HUDEP-2 (cell line): ENCODE measurements around the gene GFAP.

Source experiments
- DNase-seq, 76 experiments: peaks; one replicate each; lab custom pipeline; 2025; ENCODE audit not compliant: unreplicated experiment in 76 of 76; lab: John Stamatoyannopoulos, UW

Gene GFAP

DNA sequence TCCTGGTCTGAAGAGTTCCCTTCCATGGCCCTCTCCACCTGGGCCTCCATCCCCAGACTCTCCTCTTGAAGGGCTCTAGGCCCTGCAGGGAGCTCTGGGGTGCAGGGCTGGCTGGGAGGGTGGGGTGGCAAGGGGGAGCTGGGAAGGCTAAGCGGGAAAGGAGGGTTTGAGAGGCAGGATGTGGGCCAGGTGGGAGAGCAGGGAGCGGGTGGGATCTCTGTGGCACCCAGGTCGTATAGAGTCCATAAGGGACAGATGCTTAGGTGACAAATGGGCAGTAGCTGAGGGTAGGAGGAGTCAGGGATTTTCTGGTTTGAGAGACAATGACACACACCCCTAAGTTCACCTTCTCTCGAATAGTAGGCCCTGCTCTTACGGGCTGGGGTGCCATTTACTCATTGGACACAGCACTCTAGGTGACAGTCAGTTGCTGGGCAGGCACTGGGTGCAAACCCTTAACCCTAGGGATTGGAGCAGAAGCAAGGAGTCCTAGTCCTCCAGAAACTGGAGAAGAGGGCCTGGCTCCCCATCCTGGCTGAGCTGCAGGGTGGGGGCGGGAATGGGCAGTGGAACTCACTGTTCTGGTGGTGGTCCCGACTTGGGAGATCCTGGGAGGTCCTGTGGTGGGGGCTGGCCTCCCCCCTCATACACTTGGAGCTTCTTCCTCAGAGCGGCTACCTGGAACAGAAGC lies 16.9 kb upstream of the GFAP start:
- DNase-seq = no peak

DNA sequence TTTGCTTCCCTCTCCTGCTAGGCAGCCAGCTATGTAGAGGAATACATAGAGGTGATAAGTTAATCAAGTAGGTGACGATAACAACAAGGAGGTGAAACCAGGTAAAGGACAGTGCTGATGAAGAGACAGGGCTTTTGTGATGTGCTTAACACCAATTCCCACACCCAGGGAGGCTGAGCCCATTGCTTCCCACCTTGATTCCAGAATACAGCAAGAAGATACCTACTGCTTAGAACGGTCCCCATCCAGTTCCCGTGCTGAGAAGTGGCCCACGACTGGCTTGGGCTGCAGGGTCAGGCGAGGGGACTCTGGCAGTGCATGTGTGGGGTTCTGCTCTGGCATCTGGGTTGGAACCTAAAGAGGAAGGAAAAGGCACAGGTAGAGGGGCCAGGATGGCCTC lies 16.1 kb upstream of the GFAP start:
- DNase-seq = no peak

DNA sequence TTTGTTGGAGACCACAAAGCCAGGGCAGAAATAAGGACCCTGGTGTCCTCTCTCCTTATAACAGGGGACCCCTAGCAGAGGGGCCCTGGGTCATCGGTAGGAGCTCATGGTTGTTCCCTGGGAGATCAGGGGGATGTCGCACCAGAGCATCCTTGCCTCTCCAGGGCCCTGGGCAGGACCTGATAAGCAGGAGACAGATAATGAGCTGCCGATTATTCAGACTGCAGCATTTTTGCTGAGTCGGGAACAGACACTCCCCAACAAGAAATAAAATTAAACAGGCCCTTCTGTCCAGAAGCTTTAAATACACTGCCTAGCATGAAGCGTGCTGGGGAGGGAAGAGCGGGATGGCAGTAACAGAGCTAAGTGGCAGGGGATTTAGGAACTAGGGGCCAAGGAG lies 15.4 kb upstream of the GFAP start:
- DNase-seq = no peak

DNA sequence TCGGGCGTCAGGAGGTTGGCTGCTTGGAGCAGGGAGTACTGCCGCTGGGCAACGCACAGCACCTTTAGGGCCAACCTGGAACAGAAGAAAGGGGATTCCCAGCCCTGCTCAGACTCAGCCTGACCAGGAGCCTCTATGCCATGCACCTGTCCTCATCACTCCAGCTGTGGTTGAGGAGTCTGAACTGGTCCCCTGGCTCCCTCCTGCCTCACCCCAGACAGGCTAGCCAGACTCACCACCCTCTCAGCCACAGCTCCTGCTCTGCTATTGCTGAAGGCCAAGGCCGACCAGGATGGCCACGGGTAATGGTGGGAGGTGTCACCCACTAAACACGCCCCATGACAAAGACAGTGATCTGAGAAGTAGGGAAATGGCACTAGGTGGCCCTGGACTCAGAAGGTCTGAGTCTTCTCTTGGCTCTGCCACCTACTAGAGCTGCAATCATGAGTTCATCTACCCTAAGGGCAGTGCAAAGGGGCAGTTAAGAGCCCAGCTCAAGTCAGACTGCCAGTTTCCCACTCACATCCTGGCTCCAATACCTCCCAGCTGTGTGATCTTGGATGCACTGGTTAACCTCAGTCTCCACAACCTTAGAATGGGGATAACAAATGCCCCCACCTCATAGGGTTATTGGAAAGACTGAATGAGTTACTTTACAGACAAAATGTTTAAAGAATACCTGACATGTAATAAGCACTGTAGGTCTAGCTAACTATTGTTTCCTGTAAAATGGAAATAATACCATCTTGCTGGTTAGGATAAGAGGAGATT lies 13.8 kb upstream of the GFAP start:
- no peak for DNase-seq

DNA sequence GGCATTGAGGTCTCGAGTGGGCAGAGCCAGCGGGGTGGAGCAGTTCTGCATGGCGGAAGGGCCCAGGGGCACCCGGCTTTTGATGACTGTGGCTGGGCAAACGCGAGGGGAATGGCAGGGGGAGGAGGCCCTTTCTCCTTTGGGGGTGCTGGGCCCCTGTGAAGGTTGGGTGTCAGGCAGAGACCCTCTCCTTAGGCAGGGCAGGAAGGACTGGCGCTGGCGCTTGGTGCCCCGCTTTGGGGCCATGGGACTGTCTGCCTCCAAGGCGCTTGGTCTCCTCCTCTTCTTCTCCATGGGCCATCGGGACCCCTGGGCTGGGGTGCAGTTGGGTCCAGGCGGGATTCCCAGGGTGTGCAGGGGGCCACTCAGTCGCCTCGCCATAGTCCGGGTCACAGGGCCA lies 12.8 kb upstream of the GFAP start:
- no peak for DNase-seq

DNA sequence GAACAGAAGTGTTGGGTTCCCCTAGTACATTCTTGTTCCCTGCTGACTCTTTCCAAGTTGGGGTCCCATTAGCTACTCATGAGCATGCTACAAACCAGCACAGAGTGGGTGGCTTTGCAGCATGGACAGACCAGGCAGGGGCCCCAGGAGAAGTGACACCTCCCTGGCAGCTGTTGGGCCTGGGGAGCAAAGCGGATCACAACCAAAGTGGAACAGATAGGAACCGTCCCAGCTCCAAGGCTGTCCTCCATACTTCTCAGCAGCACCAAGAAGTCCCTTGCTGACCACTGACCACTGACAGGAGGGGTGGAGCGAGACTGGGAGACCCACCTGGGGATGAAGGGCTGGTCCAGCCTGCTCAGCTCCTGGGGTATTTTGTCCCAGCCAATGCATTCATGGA lies 12.4 kb upstream of the GFAP start:
- no peak for DNase-seq

DNA sequence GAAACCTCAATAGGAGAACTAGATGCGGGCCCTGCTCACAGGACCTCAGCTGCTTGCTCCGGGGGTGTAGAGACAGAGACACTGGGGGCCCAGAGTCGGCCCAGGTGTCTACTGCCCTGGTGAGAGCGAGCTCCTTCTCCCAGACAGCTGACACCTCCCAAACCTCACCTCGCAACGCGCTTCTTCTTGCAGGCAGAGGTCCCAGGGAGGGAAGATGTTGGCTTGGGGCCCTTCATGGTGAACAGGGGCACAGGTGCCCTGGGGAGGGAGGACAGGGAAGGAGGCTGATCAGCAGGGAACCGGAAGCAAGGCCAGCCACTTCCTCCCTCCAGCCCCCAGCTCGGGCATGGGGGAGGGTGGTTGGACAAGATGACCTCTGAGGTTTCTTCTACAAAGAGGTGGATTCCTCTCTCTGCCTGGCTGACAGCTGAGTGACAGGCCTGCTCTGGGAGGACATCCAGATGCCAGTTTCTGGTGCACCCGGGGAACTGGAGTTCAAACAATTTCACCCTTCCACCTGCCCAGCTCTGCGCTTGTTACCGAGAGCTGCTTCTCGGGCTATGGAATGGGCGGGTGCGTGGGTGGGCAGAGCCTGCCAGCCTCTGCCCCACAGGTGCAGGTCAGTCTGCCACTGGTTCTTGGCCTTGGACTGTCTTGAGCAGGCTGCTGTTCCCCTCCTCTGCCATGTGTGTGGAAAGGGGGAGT lies 11.7 kb upstream of the GFAP start:
- no peak for DNase-seq

DNA sequence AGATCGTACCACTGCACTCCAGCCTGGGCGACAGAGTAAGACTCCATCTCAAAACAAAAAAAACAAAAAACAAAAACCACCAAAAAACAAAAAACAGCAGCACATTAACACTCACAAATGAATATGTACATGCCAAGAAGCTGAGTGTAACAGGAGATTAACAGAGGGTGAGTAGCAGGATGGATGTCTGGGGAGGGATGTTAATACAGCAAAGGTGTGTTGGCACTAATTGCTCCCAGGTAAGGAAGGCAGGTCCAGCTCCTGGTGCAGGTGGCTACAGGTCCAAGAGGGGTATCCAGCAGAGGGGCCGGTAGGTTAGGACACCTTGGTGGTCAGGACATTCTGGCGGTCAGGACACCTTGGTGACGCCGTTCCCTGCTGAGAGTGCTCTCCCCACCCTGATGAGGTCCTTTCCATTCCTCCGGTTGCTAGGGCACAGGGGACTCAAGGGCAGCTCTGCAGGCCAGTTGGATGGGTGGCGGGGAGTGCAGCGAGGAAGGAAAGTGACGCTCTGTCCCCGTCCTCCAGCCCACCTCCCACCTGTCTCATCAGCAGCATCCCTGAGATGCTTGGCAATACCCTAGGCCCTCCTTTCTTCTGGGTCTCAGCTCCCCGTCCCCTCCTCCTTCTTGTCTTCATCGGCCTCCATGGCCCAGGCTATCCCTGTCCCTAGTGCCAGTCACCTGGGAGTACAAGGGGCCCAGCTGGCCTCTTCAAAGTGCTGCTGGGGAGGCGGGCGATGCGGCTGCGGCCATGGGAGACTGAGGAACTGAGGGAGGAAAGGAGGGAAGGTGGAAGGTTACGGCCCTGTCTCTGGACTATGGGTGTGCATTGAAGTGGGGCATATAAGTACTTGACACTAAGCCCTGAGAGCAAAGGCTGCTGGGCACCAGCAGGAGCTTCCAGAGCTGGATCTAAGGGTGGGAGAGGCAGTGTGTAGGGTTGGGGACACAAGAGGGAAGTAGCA lies 10.7 kb upstream of the GFAP start:
- no peak for DNase-seq

DNA sequence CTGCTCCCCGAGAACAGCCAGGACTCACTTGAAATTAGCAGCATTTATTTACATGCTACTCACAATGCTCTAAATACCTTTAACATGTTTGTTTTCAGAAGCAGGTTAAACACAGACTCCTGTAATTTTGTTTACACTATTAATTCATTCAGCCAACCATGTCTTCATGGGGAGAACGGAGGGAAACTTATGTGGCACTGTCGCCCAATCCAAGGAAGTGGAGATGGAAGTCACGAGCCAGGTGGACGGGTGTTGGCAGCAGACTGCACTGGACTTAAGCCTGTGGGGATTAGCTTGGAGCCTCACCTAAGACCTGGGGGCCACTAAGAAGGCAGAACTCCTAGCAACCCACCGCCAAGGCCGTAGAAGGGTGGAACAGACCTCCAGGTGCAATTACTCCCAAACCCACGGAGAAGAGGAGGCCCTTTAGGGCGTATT lies 8.8 kb upstream of the GFAP start:
- DNase-seq = no peak

DNA sequence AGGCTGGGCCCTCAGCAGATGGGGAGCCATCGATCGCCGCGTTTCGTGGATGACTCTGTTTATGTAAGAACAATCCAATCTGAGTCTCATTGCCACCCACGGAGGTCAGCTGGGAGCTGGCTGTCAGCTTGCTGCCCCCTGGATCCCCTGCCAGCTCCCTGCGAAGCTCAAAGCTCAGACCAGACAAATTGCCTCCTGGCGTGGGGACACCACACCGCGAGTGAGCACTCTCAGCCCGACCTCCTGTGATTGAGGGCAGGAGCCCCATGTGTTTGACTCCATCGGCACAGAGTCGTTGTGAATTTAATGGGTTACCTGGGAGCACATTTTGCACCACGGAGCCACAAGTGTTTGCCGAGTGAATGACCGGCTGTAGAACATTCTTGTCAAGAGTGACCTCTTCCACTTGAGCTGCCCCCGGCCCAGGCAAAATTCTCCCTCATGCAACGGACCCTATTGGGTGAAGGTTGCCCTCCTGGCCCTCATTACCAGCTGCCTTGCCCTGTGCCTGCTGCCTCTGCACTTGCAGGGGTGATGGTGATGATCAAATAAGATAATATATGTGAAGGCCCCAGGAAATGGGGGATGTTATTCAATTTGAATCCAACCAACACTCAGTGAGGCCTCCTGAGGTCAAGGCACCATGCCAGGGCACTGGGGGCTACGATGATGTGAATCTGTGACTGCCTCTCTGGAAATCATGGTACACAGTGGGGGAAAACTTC lies 7.6 kb upstream of the GFAP start:
- DNase-seq = no peak

DNA sequence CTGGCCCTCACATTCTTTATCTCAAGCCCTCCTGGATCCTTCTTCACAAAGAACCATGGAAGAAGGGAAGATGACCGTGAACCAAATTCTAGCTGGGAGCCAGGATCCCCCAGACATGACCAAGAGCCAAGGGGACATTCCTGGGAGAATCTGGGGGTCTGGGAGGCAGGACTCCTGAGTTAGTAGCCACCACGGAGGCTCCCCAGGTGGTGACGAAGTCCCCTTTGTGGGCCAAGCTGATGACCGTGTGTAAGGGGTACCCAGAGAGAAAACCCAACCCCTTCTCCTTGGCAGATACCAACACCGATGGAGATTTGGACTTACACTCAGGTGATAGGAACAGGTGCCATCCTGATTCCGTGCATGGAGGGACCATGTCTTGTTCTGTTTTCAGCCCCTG lies 6.8 kb upstream of the GFAP start:
- no peak for DNase-seq

DNA sequence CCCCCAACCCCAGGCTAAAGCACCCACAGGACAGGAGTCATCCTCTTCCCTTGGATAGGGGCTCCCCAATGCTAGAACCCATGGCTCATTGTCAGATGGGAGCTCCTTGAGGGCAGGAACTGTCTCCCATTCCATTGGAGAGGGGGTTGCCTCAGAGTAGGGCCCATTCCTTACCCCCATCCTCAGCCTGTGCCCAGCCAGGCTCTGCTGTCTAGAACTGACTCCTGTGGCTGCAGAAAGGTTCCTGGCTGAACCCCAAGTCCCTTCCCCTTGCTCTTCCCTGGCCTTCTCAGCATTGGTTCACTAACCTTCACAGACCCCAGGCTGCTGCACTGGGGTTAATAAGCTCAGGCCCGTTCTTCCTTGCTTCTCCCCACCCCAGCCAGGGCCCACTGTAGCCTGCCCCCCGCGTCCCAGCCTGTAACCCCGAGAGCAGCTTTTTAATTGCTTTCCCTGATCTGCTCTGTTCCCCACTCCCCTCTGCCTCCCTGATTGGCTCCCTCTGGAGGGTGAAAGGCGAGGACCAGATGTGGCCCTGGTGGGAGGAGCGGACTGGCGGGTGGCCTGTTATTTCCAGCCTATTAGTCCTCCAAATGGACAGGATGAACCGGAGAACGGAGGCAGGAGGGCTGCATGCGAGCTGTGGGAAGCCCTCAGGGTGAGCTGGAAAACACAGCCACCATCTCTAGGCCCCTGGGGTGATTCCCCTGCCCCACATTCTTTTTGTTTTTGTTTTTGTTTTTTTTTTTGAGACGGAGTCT lies 6.0 kb upstream of the GFAP start:
- DNase-seq = no peak

DNA sequence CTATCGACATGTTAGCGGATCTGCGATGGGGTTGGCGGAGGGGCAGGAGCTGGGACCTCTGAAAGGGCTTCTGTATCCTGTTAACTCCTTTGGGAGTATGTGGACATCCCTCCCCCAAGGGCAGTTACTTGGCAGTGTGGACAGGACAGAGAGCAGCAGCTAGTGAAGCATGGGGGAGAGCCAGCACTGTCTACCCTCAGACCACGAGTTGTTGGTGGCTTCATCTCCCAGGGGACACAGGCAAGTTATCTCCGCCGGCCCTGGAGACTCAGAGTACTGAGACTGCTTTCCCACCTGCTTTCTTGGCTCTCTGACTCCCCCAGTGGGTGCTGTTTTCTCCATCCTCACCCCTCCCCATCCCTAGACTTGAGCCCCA lies 5.3 kb upstream of the GFAP start:
- DNase-seq = no peak

DNA sequence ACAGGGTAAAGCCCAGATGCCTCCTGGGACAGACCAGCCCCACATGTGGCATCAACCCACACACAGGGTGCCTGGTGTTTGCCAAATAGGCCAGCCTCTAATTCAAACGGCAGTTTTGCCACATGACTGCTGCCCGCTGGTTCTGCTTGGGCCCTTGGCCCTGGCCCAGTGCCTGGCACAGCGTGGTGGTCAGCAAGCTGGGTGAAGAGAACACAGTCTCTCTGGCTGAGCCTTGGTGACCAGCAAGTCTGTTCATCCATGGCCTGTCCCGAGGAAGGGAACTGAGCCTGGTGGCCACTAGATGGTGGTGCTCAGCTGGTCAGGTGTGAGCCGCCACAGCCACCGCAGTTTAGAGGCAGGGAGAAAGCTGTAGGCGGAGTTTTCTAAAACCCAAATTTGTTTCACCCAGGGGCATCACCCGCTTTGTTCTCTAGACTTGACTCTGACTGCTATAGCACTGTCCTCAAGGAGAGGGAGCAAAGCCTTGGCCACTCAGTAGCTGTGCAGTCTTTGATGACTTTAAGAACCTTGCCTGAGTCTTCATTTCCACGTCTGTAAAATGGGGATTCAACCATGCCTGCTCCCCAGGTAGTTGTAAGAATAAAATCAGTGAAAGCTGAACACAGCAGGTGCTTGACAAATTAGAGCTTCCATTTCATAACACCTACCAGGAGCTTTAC lies 4.7 kb upstream of the GFAP start:
- DNase-seq = peak in 68 of 76 experiments; percentile 8 to 80 (median 56)

DNA sequence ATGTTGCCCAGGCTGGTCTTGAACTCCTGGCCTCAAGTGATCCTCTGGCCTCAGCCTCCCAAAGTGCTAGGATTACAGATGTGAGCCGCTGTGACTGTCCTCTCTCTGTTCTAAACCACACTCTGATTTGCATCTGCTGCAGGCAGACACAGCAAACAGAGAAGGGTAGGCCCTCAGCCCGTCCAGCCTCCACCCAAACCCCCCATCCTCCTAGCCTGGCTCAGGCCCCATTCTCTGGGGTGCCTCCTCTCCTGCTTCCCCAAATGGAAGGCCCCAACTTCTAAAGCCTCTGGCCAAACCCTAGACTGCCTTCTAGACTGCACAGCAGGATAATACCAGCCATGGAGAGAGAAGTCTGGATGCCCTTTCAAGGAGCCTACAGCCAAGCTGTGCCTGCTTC lies 4.1 kb upstream of the GFAP start:
- DNase-seq = no peak

DNA sequence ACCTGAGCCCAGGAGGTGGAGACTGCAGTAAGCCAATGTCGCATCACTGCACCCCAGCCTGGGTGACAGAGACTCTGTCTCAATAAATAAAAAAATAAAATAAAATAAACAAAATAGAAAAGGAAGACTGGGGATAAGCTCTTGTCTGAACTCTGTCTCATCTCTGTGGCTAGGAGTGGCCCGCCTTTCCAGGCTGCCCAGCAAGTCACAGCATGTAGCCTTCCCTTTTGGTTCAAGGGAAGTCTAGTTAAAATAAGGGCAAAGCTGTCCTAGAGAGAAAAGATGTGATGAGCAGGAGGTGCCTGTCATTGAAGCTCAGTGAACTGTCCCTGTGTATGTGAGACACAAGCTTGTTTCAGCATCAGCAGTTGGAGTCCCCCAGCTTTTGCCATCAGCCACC lies 2.7 kb upstream of the GFAP start:
- no peak for DNase-seq

DNA sequence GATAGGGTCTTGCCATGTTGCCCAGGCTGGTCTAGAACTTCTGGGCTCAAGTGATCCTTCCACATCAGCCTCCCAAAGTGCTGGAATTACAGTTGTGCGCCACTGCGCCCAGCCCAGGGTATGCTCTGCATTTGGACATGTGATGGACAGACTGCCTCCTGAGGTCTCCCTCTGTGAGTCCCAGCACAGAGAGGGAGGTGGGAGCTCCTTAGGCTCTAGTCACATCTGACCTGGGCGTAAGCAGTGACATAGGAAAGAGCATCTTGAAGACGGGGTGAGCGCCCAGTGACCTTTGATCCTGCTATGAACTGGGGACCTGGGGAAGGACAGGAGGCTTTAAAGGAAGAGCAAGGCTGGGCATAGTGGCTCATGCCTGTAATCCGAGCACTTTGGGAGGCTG lies 2.2 kb upstream of the GFAP start:
- no peak for DNase-seq

DNA sequence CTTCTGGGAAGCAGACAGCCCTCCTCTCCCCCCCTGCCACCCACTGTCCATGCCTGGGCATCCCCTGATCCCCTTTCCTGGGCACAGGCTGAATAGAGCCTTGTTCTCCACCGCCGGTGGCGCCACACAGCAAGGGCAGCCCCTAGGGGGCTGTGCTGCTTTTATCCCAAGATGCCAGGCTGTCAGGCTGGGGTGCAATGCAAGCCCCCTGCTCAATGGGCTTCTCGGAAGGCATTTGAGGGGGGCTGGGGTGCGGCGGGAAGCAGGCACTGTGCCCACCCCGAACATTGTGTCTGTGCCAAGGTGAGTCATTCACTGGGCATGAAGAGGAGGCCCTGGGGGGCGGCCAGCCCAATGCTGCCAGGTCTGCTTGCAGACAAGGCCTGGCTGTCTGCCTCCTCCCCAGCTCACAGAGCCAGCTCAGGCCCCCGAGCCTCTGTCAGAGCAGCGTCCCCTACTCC lies 1.5 kb upstream of the GFAP start:
- no peak for DNase-seq
